HG02870 (cell line): ENCODE data around the gene PKN3.

ENCODE experiments used
- ATAC-seq: cut with Tn5 transposase; IDR thresholded peaks from one replicate; pipeline ENCODE4 v1.9.1; 2021; ENCODE audit warnings: mild to moderate bottlenecking, moderate library complexity; ENCODE audit not compliant: unreplicated experiment

The PKN3 gene

DNA sequence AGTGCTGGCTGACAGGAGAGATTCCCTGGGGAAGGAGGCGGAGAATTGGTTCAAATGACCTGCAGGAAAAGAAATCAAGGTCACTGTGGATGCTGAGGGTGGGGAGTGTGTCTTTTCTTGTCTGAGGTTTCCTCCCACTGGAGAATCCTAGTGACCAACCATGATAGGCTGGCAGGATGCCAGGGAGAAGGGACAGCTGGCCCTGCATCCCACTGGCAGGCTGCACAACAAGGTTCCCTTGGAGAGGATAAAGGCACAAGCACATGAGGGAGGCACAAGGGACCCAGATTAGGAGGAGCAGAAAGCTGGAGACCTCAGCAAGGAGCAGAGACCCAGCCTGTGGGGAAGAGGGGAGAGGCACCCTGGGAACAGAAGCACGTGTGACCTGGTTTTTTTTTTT lies 33.1 kb downstream of the PKN3 start:
- no peak for ATAC-seq

- no peak for ATAC-seq
Measured at GRCh38 chr9:128742401-128742800, 40.1 kb downstream of the PKN3 start.

- ATAC-seq = no peak
Measured at GRCh38 chr9:128743421-128743820, 41.1 kb downstream of the PKN3 start.

GRCh38 chr9:128747241-128747640 lies 44.9 kb downstream of the PKN3 start:
- ATAC-seq = no peak

GRCh38 chr9:128750926-128751595 lies 48.8 kb downstream of the PKN3 start:
- ATAC-seq = no peak

DNA sequence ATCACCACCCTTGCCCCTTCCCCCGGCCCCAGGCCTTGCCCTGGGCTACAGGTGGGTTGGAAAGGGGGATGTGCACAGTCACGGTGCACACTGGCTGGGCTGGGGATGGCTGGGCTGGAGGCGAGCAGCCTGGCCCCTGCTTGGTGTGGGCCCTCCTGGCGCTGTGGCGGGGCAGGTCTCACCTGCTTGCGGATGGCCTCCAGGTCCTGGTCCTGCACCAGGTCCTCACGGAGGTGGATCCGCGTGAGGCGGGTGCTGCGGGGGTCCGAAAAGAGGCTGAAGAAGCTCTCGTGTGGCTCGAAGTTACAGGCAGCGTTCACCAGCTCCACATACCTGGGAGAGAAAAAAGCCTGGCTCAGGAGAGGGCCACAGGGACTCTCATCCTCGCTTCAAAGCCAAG lies 51.3 kb downstream of the PKN3 start:
- no peak for ATAC-seq

DNA sequence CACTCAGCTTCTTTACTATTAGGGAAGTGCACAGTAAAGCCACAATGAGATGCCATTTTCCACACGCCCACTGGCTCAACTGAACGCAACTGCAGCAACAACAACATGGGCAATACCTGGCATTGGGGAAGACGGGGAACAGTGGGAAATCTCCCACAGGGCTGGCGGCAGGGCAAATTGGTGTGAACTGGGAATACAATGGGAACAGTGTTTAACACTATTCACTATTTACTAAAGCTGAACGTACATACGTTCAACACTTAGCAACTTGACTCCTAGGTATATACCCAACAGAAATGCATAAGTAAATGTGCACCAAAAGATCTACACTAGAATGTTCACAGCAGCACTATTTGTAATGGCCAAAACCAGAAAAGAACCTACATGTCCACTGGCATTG lies 55.3 kb downstream of the PKN3 start:
- ATAC-seq = no peak

GRCh38 chr9:128762671-128763449 lies 60.6 kb downstream of the PKN3 start:
- no peak for ATAC-seq

GRCh38 chr9:128764361-128764760 lies 62.1 kb downstream of the PKN3 start:
- ATAC-seq = no peak

- ATAC-seq = no peak
Measured at GRCh38 chr9:128765499-128765898, 63.2 kb downstream of the PKN3 start.

GRCh38 chr9:128768606-128769005 lies 66.3 kb downstream of the PKN3 start:
- ATAC-seq = no peak
